ENCODE results near the gene SYT4.
"Not testable (repeated sequence)": the region's sequence is repeated elsewhere in the genome, so short reads cannot be mapped to it uniquely, and the experiment has no call there.

Gene SYT4

GRCh38 chr18:43277164-43277600 is at the start of gene SYT4:
Gene SYT4 (minus strand): TSS chr18:43277490. CDS start chr18:43277281, 209 bp downstream.
- DNase-seq (ENCODE audit: low spot score), result peak; percentile 13

- no peak for DNase-seq (ENCODE audit: low spot score)
Observed at GRCh38 chr18:43322132-43322531, 44.8 kb upstream of the SYT4 start.

- DNase-seq (ENCODE audit: low spot score), result no peak
Observed at GRCh38 chr18:43314941-43315340, 37.7 kb upstream of the SYT4 start.

- peak; percentile 54 for DNase-seq (ENCODE audit: low spot score)
Observed at GRCh38 chr18:43312891-43313290, 35.6 kb upstream of the SYT4 start.

GRCh38 chr18:43310239-43310638 is 32.9 kb upstream of the SYT4 start:
- DNase-seq (ENCODE audit: low spot score), result no peak

- peak; percentile 49 for DNase-seq (ENCODE audit: low spot score)
Observed at GRCh38 chr18:43303376-43303775, 26.1 kb upstream of the SYT4 start.

- not testable (repeated sequence) for DNase-seq (ENCODE audit: low spot score)
Observed at GRCh38 chr18:43286187-43286586, 8.9 kb upstream of the SYT4 start.

GRCh38 chr18:43283299-43283698 is 6.0 kb upstream of the SYT4 start:
- no peak for DNase-seq (ENCODE audit: low spot score)

- peak; percentile 27 for DNase-seq (ENCODE audit: low spot score)
Observed at GRCh38 chr18:43279015-43279744, 1.9 kb upstream of the SYT4 start.

- no peak for DNase-seq (ENCODE audit: low spot score)
Observed at GRCh38 chr18:43278355-43278754, 1.1 kb upstream of the SYT4 start.

GRCh38 chr18:43276491-43276890 is 799 bp downstream of the SYT4 start:
- no peak for DNase-seq (ENCODE audit: low spot score)

GRCh38 chr18:43275546-43275945 is 1.7 kb downstream of the SYT4 start:
- no peak for DNase-seq (ENCODE audit: low spot score)

GRCh38 chr18:43274526-43274925 is 2.8 kb downstream of the SYT4 start:
- no peak for DNase-seq (ENCODE audit: low spot score)

- peak; percentile 50 for DNase-seq (ENCODE audit: low spot score)
Observed at GRCh38 chr18:43271593-43272432, 5.5 kb downstream of the SYT4 start.

- DNase-seq (ENCODE audit: low spot score), result no peak
Observed at GRCh38 chr18:43267818-43268217, 9.5 kb downstream of the SYT4 start.

- DNase-seq (ENCODE audit: low spot score), result no peak
Observed at GRCh38 chr18:43265465-43265864, 11.8 kb downstream of the SYT4 start.

GRCh38 chr18:43248610-43249249 is 28.6 kb downstream of the SYT4 start:
- DNase-seq (ENCODE audit: low spot score), result no peak

- no peak for DNase-seq (ENCODE audit: low spot score)
Observed at GRCh38 chr18:43247944-43248343, 29.3 kb downstream of the SYT4 start.

GRCh38 chr18:43238429-43238828 is 38.9 kb downstream of the SYT4 start:
- DNase-seq (ENCODE audit: low spot score), result no peak

- DNase-seq (ENCODE audit: low spot score), result no peak
Observed at GRCh38 chr18:43236921-43237320, 40.4 kb downstream of the SYT4 start.

- no peak for DNase-seq (ENCODE audit: low spot score)
Observed at GRCh38 chr18:43234889-43235288, 42.4 kb downstream of the SYT4 start.

GRCh38 chr18:43222501-43222900 is 54.8 kb downstream of the SYT4 start:
- DNase-seq (ENCODE audit: low spot score), result no peak

- no peak for DNase-seq (ENCODE audit: low spot score)
Observed at GRCh38 chr18:43220691-43221090, 56.6 kb downstream of the SYT4 start.

All from RKO (cell line).